ENCODE data around the gene TRIP10.

Gene TRIP10

GRCh38 chr19:6725513-6726231, 13.8 kb upstream of the TRIP10 start:
- no peak for DNase-seq

GRCh38 chr19:6728346-6728745, 11.1 kb upstream of the TRIP10 start:
- DNase-seq: peak; percentile 77 to 91 (median 88)

GRCh38 chr19:6729573-6730152, 9.8 kb upstream of the TRIP10 start:
- DNase-seq: no peak

- DNase-seq: peak in 3 of 4 experiments; percentile 41 to 50 (median 47)
Measured at GRCh38 chr19:6730153-6730804, 9.2 kb upstream of the TRIP10 start.

GRCh38 chr19:6730941-6731670, 8.4 kb upstream of the TRIP10 start:
- DNase-seq: no peak

- no peak for DNase-seq
Measured at GRCh38 chr19:6731822-6732221, 7.7 kb upstream of the TRIP10 start.

GRCh38 chr19:6732803-6733337, 6.6 kb upstream of the TRIP10 start:
- DNase-seq: no peak

- DNase-seq: no peak
Measured at GRCh38 chr19:6733338-6734095, 6.0 kb upstream of the TRIP10 start.

- no peak for DNase-seq
Measured at GRCh38 chr19:6734096-6734696, 5.3 kb upstream of the TRIP10 start.

GRCh38 chr19:6735181-6735911, 4.1 kb upstream of the TRIP10 start:
- no peak for DNase-seq

GRCh38 chr19:6736169-6736916, 3.1 kb upstream of the TRIP10 start:
- DNase-seq: peak; percentile 84 to 94 (median 93)

GRCh38 chr19:6736917-6737283, 2.6 kb upstream of the TRIP10 start:
- no peak for DNase-seq

- DNase-seq: peak; percentile 99 to 100 (median 100)
Measured at GRCh38 chr19:6737284-6737872, 2.1 kb upstream of the TRIP10 start, which contains the start of gene GPR108. GPR108 (minus strand) TSS chr19:6737580; CDS start chr19:6737576, 4 bp downstream.

- DNase-seq: peak; percentile 78 to 90 (median 86)
Measured at GRCh38 chr19:6737873-6738786, 1.4 kb upstream of the TRIP10 start.

GRCh38 chr19:6738787-6739389, 592 bp upstream of the TRIP10 start:
- peak in 1 of 4 experiments; percentile 25 for DNase-seq

- DNase-seq: peak in 2 of 4 experiments; percentile 24 to 41
Measured at GRCh38 chr19:6739883-6740588, 556 bp downstream of the TRIP10 start.

- DNase-seq: peak in 2 of 4 experiments; percentile 27 to 30
Measured at GRCh38 chr19:6740589-6741343, 1.3 kb downstream of the TRIP10 start.

All from suppressor macrophage (primary cell).